Activated naive CD8-positive, alpha-beta T cell treated with anti-CD3 and anti-CD28 coated beads, Interleukin-2, amount 50 U/mL, for 24 hours (primary cell): ENCODE results near the gene OR10A3.

ENCODE experiments used
- ATAC-seq: fragments of 150-1000 bp; cut with Tn5 transposase; one replicate; pipeline ENCODE4 v1.10.0; 2021
- DNase-seq: peaks from one replicate; pipeline ENCODE4 v3.0.0; 2021
- H3K27ac Mint-ChIP-seq: one replicate; pipeline ENCODE4 v1.8.0; 2021; ENCODE audit warnings: mild to moderate bottlenecking, mixed read lengths
- H3K27me3 Mint-ChIP-seq: one replicate; pipeline ENCODE4 v1.8.0; 2021; ENCODE audit warnings: mixed read lengths
- H3K36me3 Mint-ChIP-seq: one replicate; pipeline ENCODE4 v1.8.0; 2021; ENCODE audit warnings: low read depth, mixed read lengths
- H3K4me1 Mint-ChIP-seq: one replicate; pipeline ENCODE4 v1.8.0; 2021; ENCODE audit warnings: mixed read lengths
- H3K4me3 Mint-ChIP-seq: one replicate; pipeline ENCODE4 v1.8.0; 2021; ENCODE audit warnings: mild to moderate bottlenecking, moderate library complexity, mixed read lengths
- H3K9me3 Mint-ChIP-seq: one replicate; pipeline ENCODE4 v1.8.0; 2021; ENCODE audit warnings: mixed read lengths

Gene OR10A3

GRCh38 chr11:7967097-7967496 lies 25.6 kb upstream of the OR10A3 start:
- H3K4me3 Mint-ChIP-seq: no peak overlapping the region
- H3K27me3 Mint-ChIP-seq: peaks cover 7% of the 10 kb centered on the region
- ATAC-seq: no peak
- DNase-seq: no peak
- no peaks in the 10 kb centered on the region for H3K4me1 Mint-ChIP-seq
- H3K36me3 Mint-ChIP-seq: no peaks in the 10 kb centered on the region
- H3K9me3 Mint-ChIP-seq: no peaks in the 10 kb centered on the region
- H3K27ac Mint-ChIP-seq: no peak overlapping the region

GRCh38 chr11:7965386-7965785 lies 23.9 kb upstream of the OR10A3 start, which contains the start of gene NLRP10:
Gene NLRP10 (minus strand): TSS chr11:7965447. CDS start chr11:7963495, 1,952 bp downstream.
- ATAC-seq (no peak), DNase-seq (no peak)
- H3K27me3 Mint-ChIP-seq: peaks cover 2% of the 10 kb centered on the region
- H3K4me1 Mint-ChIP-seq: no peaks in the 10 kb centered on the region
- H3K9me3 Mint-ChIP-seq: no peaks in the 10 kb centered on the region
- no peaks in the 10 kb centered on the region for H3K36me3 Mint-ChIP-seq
- H3K4me3 Mint-ChIP-seq: no peak within 1 kb of the TSS
- H3K27ac Mint-ChIP-seq: no peak within 1 kb of the TSS

- Mint-ChIP-seq H3K4me1 (no peaks in the 10 kb centered on the region), H3K9me3 (no peaks in the 10 kb centered on the region), H3K27ac (no peak overlapping the region), H3K27me3 (peaks cover 2% of the 10 kb centered on the region), H3K4me3 (no peak overlapping the region), H3K36me3 (no peaks in the 10 kb centered on the region)
- DNase-seq (no peak), ATAC-seq (no peak)
Measured at GRCh38 chr11:7964873-7965272, 23.4 kb upstream of the OR10A3 start.

DNA sequence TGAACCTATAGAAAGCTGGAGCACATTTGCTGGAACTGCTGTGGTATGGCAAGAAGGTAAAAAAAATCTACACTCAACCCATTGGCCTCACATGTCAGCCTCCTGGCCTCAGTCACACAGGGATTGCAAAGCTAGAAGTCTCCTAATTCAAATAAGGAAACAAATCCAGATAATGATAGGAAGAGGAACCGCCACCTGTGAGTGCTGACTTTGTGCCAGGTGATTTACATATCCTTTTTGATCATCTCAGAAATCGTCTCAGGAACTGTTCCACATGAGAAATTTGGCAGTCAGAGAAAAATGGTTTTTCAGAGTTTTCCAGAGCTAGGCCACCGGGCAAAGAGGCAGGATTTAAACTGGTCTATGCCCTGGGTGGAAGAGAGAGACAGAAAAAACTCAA lies 22.8 kb upstream of the OR10A3 start:
- Mint-ChIP-seq H3K36me3 (no peaks in the 10 kb centered on the region), H3K9me3 (no peaks in the 10 kb centered on the region), H3K4me1 (no peaks in the 10 kb centered on the region), H3K27me3 (peaks cover 6% of the 10 kb centered on the region), H3K27ac (no peak overlapping the region), H3K4me3 (no peak overlapping the region)
- ATAC-seq (no peak), DNase-seq (no peak)

DNA sequence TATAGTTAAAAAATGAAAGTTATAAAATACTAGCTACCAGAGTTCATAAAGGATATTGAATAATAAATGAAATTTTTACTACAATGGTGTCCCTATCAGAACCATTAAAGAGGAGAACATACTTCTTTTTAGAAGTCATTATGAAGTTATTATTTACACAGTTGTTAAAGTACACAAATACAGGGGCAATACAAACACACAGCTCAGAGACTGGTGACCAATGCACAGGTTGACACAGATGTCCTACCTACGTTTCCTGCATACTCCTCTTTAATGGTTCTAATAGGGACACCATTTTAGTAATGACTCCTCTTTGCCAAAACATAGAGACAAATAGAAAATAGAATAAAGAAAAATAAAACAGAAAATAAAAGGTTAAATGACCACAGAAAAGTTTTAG lies 13.7 kb upstream of the OR10A3 start:
- peaks cover 5% of the 10 kb centered on the region for H3K27me3 Mint-ChIP-seq
- H3K27ac Mint-ChIP-seq: no peak overlapping the region
- H3K4me3 Mint-ChIP-seq: no peak overlapping the region
- no peak for DNase-seq
- H3K4me1 Mint-ChIP-seq: no peaks in the 10 kb centered on the region
- no peak for ATAC-seq
- no peaks in the 10 kb centered on the region for H3K36me3 Mint-ChIP-seq
- no peaks in the 10 kb centered on the region for H3K9me3 Mint-ChIP-seq

- H3K27me3 Mint-ChIP-seq: peaks cover 4% of the 10 kb centered on the region
- DNase-seq (no peak), ATAC-seq (no peak)
- H3K4me3 Mint-ChIP-seq: no peak overlapping the region
- H3K4me1 Mint-ChIP-seq: no peaks in the 10 kb centered on the region
- no peaks in the 10 kb centered on the region for H3K36me3 Mint-ChIP-seq
- H3K27ac Mint-ChIP-seq: no peak overlapping the region
- no peaks in the 10 kb centered on the region for H3K9me3 Mint-ChIP-seq
Measured at GRCh38 chr11:7949934-7950333, 8.4 kb upstream of the OR10A3 start.

DNA sequence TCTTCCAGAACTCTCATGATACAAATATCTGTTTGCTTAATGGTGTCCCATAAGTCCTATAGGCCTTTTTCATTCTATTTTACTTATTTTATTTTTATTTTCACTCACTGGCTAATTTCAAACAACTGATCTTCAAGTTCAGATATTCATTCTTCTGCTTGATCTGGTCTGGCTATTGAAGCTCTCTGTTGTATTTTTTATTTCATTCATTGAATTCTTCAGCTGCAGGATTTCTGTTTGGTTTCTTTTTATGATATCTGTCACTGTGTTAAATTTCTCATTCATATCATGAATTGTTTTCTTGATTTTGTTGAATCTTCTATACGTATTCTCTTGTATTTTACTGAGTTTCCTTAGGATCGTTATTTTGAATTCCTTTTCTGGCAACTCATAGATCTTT lies 2.6 kb upstream of the OR10A3 start:
- no peak for DNase-seq
- H3K9me3 Mint-ChIP-seq: peaks cover 22% of the 10 kb centered on the region
- H3K4me3 Mint-ChIP-seq: no peak overlapping the region
- H3K27ac Mint-ChIP-seq: no peak overlapping the region
- peaks cover 9% of the 10 kb centered on the region for H3K27me3 Mint-ChIP-seq
- no peaks in the 10 kb centered on the region for H3K4me1 Mint-ChIP-seq
- no peaks in the 10 kb centered on the region for H3K36me3 Mint-ChIP-seq
- ATAC-seq: no peak

DNA sequence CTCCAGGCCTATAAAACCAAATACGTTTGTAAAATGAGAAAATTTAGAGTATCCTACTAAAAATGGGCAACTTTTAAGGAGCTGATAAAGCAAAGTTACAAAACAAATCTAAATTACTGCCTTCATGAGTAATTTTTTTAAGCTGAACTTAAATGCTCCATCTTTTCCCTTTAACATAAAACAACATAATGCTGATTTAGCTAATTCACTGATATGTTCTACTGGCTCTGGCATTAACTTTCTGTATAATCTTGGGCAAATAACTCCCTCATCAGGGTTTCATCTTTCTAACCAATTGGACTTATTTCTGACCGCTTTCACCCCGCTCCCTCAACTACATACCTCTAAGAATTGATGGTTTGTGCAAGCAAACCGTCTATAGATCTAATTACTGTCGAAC lies 362 bp downstream of the OR10A3 start:
- H3K4me3 Mint-ChIP-seq: no peak overlapping the region
- no peaks in the 10 kb centered on the region for H3K36me3 Mint-ChIP-seq
- H3K27me3 Mint-ChIP-seq: peaks cover 9% of the 10 kb centered on the region
- no peaks in the 10 kb centered on the region for H3K4me1 Mint-ChIP-seq
- peaks cover 22% of the 10 kb centered on the region for H3K9me3 Mint-ChIP-seq
- ATAC-seq: no peak
- DNase-seq: no peak
- H3K27ac Mint-ChIP-seq: no peak overlapping the region

DNA sequence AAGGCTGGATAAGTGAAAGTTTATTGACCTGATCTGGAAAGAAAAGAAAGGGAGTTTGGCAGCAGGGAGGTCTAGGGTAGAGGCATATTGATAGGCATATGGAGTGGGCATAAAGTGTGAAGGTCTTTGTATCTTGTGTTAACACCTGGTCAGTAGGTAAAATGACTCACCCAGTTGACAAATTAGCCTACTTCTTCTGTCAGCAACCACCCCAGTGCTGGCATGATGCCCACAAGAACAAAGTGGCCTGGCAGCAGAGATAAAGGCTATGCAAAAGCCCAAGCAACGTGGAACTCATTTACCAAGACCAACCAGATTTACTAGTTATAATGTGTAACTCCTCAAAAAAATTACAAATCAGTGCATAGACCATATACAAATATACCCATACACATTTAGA lies 4.9 kb downstream of the OR10A3 start:
- ATAC-seq (no peak), DNase-seq (no peak)
- H3K4me1 Mint-ChIP-seq: no peaks in the 10 kb centered on the region
- H3K27ac Mint-ChIP-seq: no peak overlapping the region
- no peaks in the 10 kb centered on the region for H3K36me3 Mint-ChIP-seq
- peaks cover under 1% of the 10 kb centered on the region for H3K9me3 Mint-ChIP-seq
- peaks cover 20% of the 10 kb centered on the region for H3K27me3 Mint-ChIP-seq
- no peak overlapping the region for H3K4me3 Mint-ChIP-seq

- H3K4me1 Mint-ChIP-seq: no peaks in the 10 kb centered on the region
- no peaks in the 10 kb centered on the region for H3K36me3 Mint-ChIP-seq
- peaks cover 33% of the 10 kb centered on the region for H3K27me3 Mint-ChIP-seq
- no peak for ATAC-seq
- H3K4me3 Mint-ChIP-seq: no peak within 1 kb of the TSS
- DNase-seq: no peak
- H3K27ac Mint-ChIP-seq: no peak within 1 kb of the TSS
- H3K9me3 Mint-ChIP-seq: no peaks in the 10 kb centered on the region
Measured at GRCh38 chr11:7931168-7931567, 10.3 kb downstream of the OR10A3 start, which contains the start of gene OR10A6. Gene OR10A6 (minus strand): TSS chr11:7931268. CDS start chr11:7928662, 2,606 bp downstream.

DNA sequence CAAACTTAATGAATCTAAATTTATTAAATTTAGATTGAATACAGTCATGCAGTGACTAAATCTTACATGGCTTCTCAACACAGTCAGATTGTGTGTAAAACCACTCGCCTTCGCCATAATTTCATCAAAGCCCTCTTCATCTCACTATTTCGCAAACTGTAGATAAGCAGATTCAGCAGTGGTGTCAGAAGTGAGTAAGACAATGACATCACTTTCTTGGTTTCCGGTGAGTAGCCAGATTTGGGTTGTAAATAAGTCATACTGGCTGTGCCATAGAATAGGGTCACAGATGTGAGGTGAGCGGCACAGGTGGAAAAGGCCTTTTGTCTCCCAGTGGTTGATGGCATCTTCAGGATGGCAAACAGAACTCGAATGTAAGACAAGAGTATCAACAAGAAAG lies 13.9 kb downstream of the OR10A3 start:
- Mint-ChIP-seq H3K4me1 (no peaks in the 10 kb centered on the region), H3K9me3 (no peaks in the 10 kb centered on the region), H3K4me3 (no peak overlapping the region), H3K36me3 (no peaks in the 10 kb centered on the region), H3K27ac (no peak overlapping the region), H3K27me3 (peaks cover 36% of the 10 kb centered on the region)
- ATAC-seq (no peak), DNase-seq (no peak)

- ATAC-seq: no peak
- no peak overlapping the region for H3K4me3 Mint-ChIP-seq
- H3K27me3 Mint-ChIP-seq: peaks cover 23% of the 10 kb centered on the region
- no peaks in the 10 kb centered on the region for H3K36me3 Mint-ChIP-seq
- H3K4me1 Mint-ChIP-seq: no peaks in the 10 kb centered on the region
- DNase-seq: no peak
- no peak overlapping the region for H3K27ac Mint-ChIP-seq
- no peaks in the 10 kb centered on the region for H3K9me3 Mint-ChIP-seq
Measured at GRCh38 chr11:7924536-7924935, 17.0 kb downstream of the OR10A3 start.

DNA sequence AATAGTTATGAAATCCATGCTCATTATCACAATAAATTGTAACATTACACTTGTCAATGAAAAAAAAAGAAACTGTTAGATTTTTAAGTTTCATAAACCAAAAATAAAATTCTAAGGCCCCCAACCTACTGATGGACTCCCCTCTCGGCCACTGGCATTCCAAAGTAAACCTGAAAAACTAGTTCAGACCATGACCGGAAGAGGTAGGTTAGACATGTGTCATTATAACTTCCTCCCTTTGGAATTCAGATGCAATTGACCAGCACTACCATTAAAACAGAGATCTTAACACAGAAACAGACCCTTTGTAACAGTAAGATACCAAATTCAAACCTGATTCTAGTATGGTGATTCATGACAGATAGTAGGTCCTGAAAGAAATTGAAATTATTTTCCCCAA lies 23.4 kb downstream of the OR10A3 start:
- no peak for DNase-seq
- ATAC-seq: no peak
- Mint-ChIP-seq H3K4me1 (no peaks in the 10 kb centered on the region), H3K27me3 (no peaks in the 10 kb centered on the region), H3K9me3 (no peaks in the 10 kb centered on the region), H3K36me3 (no peaks in the 10 kb centered on the region), H3K27ac (no peak overlapping the region), H3K4me3 (no peak overlapping the region)

DNA sequence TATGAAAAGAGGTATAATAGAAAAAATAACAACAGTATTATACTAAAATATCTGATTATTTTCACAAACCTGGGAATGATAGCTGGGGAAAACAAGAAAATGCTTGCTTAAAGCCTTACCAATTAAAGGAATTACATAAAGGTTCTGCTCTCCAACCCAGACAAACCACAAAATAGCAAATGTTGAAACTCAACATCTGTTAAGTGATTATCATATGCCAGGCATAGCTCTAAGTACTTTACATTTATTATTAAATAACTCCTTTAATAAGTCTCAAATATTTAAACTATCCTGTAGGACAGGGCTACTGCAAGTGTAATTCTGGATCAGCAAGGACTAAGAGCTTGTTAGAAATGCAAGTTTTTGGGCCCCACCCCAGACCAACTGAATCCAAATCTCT lies 30.5 kb downstream of the OR10A3 start:
- Mint-ChIP-seq H3K4me1 (no peaks in the 10 kb centered on the region), H3K27ac (no peak overlapping the region), H3K4me3 (no peak overlapping the region), H3K9me3 (no peaks in the 10 kb centered on the region), H3K36me3 (no peaks in the 10 kb centered on the region), H3K27me3 (peaks cover 5% of the 10 kb centered on the region)
- no peak for ATAC-seq
- DNase-seq: no peak

- Mint-ChIP-seq H3K4me1 (no peaks in the 10 kb centered on the region), H3K36me3 (no peaks in the 10 kb centered on the region), H3K27me3 (peaks cover 5% of the 10 kb centered on the region), H3K4me3 (no peak overlapping the region), H3K27ac (no peak overlapping the region), H3K9me3 (no peaks in the 10 kb centered on the region)
- no peak for DNase-seq
- ATAC-seq: no peak
Measured at GRCh38 chr11:7910286-7910788, 31.2 kb downstream of the OR10A3 start.

DNA sequence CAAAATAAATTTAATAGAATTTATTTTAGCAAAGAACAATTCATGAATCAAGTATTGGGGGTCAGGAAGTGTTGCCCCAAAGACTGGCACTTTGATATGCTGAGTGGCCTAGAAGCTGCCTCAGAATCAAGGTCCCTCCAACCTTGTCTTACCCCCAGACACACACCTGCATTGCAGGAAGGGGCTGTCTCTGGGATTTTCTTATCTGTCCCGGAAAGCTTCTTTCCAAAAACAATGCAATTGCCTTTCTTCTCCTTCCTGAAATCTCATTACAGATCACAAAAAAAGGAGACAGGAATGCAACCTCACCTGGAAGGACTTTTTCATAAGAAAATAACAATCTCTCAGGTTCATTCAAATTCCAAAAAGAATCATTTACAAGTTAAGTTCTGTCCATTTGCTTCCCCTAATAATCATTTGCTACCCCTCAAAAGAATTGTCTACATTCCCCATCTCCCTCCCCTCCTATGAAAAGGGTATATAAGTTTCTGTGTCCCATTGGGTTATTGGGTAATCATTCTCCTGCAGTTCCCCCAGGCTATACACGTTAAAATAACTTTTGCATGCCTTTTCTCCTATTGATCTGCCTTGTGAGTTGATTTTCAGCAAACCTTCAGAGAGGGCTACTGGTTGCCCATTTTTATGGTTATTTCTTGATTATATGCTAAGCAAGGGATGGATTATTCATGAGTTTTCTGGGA lies 31.8 kb downstream of the OR10A3 start:
- no peaks in the 10 kb centered on the region for H3K36me3 Mint-ChIP-seq
- no peaks in the 10 kb centered on the region for H3K9me3 Mint-ChIP-seq
- DNase-seq (no peak), ATAC-seq (no peak)
- H3K4me1 Mint-ChIP-seq: no peaks in the 10 kb centered on the region
- H3K27ac Mint-ChIP-seq: no peak overlapping the region
- no peak overlapping the region for H3K4me3 Mint-ChIP-seq
- H3K27me3 Mint-ChIP-seq: peaks cover 5% of the 10 kb centered on the region
